ENCODE measurements around the gene WIPI1. TPM values are rescaled to one million over a fixed set of nuclear protein-coding genes. Genes with fewer than 3 reads are reported as not detected.

Gene WIPI1, protein sequence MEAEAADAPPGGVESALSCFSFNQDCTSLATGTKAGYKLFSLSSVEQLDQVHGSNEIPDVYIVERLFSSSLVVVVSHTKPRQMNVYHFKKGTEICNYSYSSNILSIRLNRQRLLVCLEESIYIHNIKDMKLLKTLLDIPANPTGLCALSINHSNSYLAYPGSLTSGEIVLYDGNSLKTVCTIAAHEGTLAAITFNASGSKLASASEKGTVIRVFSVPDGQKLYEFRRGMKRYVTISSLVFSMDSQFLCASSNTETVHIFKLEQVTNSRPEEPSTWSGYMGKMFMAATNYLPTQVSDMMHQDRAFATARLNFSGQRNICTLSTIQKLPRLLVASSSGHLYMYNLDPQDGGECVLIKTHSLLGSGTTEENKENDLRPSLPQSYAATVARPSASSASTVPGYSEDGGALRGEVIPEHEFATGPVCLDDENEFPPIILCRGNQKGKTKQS
- total RNA-seq, result 80.7 and 109 TPM in 2 replicates

DNA sequence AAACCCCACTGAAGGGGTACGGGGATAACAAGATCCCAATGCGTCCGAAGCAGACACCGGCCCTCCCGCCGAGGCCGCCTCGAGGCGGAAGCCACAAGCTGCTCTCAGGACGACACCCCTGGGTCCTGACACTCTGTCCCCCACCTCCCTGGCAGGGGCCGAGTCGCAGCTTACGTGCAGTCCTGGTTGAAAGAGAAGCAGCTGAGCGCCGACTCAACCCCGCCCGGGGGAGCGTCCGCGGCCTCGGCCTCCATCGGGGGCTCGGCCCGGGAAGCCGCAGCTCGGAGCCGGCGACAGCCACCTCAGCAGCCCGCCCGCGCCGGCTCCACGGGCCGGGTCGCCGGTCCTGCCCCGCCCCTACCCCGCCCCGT lies at the start of gene WIPI1:
WIPI1 (minus strand) TSS at position 329 of the 371 bp plus-strand sequence; CDS start at position 254, 75 bp downstream.
- H3K4me3 ChIP-seq (ENCODE audit: low read depth, low read length), result peak within 1 kb of the TSS; percentile 83
- TF ChIP-seq, protein P1, sequence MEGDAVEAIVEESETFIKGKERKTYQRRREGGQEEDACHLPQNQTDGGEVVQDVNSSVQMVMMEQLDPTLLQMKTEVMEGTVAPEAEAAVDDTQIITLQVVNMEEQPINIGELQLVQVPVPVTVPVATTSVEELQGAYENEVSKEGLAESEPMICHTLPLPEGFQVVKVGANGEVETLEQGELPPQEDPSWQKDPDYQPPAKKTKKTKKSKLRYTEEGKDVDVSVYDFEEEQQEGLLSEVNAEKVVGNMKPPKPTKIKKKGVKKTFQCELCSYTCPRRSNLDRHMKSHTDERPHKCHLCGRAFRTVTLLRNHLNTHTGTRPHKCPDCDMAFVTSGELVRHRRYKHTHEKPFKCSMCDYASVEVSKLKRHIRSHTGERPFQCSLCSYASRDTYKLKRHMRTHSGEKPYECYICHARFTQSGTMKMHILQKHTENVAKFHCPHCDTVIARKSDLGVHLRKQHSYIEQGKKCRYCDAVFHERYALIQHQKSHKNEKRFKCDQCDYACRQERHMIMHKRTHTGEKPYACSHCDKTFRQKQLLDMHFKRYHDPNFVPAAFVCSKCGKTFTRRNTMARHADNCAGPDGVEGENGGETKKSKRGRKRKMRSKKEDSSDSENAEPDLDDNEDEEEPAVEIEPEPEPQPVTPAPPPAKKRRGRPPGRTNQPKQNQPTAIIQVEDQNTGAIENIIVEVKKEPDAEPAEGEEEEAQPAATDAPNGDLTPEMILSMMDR (IDR thresholded peaks at IDR 0.05; ENCODE audit: insufficient read depth, low read depth, low read length), result no peak
- DNase-seq (ENCODE audit: low read depth), result no peak

DNA sequence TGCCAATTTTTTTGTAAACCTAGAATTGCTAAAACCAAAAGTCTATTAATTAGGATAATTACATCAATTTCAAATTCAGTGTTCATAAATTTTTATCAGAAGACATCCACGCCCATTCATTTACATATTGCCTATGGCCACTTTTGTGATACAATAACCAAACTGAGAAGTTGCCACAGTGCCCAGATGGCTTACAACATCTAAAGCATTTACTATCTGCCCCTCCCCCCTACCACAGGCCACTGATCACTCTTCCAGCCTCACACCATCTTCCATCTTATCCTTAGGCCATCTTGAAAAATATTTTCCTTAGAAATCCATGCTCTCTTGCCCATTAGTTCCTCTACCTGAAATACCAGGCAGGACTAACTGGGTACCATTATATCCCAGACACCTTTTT lies 48.7 kb upstream of the WIPI1 start:
- TF ChIP-seq, protein P1 (IDR thresholded peaks at IDR 0.05; ENCODE audit: insufficient read depth, low read depth, low read length), result no peak

DNA sequence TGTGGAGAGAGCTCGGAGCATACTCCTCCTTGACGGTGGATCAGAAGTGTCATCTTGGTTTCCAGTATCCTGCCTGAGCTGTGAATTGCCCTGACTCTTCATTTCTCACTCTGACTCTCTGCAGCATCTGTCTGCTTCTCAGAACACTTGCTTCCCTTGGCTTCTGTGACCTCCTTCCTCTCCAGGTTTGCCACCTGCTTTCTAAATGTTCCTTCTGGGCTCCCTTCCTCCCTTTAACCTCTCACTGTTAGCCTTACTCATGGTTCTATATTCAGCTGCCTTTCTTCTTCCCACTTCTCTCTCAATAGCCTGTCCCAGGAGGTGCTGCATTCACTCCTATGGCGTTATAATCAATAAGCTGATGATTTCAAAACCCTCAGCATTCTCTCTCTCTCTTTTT lies 43.8 kb upstream of the WIPI1 start:
- DNase-seq (ENCODE audit: low read depth), result no peak
- no peak overlapping the region for H3K4me3 ChIP-seq (ENCODE audit: low read depth, low read length)
- TF ChIP-seq, protein P1 (IDR thresholded peaks at IDR 0.05; ENCODE audit: insufficient read depth, low read depth, low read length), result no peak

More for the DNA sequence above, 48.7 kb upstream of the WIPI1 start:
- DNase-seq (ENCODE audit: low read depth), result no peak
- no peak overlapping the region for H3K4me3 ChIP-seq (ENCODE audit: low read depth, low read length)

DNA sequence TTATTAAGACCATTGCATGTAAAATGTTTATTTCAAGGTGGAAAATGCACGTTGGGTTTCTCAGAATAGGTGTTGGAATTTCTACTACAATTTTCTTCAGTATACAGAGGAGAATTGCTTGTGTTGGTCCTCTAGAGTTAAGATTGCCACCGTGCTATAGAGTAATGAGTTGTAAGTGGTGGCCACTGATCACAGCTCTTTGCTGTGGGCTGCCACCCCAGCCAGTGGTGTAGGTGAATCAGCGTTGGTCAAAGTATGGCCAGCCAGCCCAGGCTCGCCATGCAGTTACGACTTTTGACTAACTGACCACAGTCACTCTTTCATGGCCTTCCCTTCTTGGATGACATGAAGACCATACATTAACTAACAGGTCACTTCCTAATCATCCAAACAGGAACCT lies 42.3 kb upstream of the WIPI1 start:
- H3K4me3 ChIP-seq (ENCODE audit: low read depth, low read length), result no peak overlapping the region
- TF ChIP-seq, protein P1 (IDR thresholded peaks at IDR 0.05; ENCODE audit: insufficient read depth, low read depth, low read length), result no peak
- DNase-seq (ENCODE audit: low read depth), result no peak

DNA sequence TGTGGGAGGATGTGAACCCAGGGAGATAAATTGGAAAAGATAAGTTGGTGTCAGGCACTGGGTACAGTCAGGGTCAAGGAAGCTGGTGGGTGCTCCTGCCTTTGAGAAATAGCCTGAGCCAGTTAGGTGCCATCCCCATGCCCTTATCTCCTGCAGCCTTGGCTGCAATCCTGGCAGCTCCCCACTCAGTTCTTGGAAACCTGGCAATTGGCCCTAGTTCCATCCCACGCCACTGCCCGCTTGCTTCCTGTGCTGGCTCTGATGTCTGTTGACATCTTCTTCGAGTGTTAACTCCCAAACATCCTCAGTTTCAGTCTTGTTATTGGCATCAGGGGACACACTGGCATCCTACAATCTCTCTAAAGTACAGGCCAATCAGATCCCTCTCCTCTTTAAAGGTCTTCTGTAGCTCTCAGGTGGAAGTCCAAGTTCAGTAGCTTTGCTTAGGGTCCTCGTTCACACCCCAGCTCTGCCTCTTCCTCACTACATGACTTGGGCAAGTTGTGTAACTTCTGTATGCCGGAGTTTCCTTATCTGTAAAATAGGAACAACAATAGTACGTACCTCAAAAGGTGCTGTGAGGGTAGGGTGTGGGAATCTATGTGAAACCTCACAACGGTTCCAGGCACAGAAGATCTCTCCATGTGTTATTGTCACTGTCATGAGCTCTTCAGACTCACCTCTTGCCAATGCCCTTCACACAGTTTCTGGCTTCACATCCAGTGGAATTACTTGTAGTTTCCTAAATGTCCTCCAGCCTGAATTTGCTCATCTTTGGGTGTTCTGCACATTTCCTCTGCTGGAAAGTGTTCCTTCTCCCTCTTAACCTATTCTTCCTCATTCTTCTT lies 41.4 kb upstream of the WIPI1 start:
- no peak for DNase-seq (ENCODE audit: low read depth)
- TF ChIP-seq, protein P1 (IDR thresholded peaks at IDR 0.05; ENCODE audit: insufficient read depth, low read depth, low read length), result no peak

DNA sequence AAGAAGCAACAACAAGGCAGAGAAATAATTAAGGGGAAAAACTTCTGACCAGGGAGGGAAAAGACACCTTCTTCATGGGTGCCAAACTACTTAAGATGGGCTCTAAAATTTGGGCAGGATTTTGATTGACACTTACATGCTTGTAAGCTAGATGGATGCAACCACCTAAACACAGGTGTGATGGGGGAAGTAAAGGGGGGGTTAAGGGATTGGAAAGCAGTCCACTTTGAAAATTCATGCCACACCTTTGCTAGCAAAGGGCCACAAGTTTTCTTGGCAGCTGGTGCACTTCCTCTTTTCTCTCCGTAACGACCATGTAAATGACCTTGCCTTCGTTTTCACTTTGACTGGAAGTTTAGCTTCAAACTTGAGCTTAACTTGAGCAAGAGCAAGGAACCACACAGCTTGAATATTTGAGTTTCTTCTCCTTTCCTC lies 40.6 kb upstream of the WIPI1 start:
- no peak for DNase-seq (ENCODE audit: low read depth)
- no peak overlapping the region for H3K4me3 ChIP-seq (ENCODE audit: low read depth, low read length)
- TF ChIP-seq, protein P1 (IDR thresholded peaks at IDR 0.05; ENCODE audit: insufficient read depth, low read depth, low read length), result no peak

More for the DNA sequence above, 41.4 kb upstream of the WIPI1 start:
- H3K4me3 ChIP-seq (ENCODE audit: low read depth, low read length), result no peak overlapping the region
